ENCODE measurements around the gene GSTK1.
"Not testable (repeated sequence)": the region's sequence is repeated elsewhere in the genome, so short reads cannot be mapped to it uniquely, and the experiment has no call there.

Gene GSTK1

GRCh38 chr7:143279186-143280098 is 16.2 kb downstream of the GSTK1 start:
- no peak for FAIRE-seq

- no peak for FAIRE-seq
Measured at GRCh38 chr7:143280160-143280559, 16.9 kb downstream of the GSTK1 start.

- no peak for FAIRE-seq
Measured at GRCh38 chr7:143280566-143280965, 17.3 kb downstream of the GSTK1 start.

GRCh38 chr7:143281529-143281928 is 18.3 kb downstream of the GSTK1 start:
- FAIRE-seq = no peak

GRCh38 chr7:143282124-143282523 is 18.9 kb downstream of the GSTK1 start:
- no peak for FAIRE-seq

GRCh38 chr7:143283381-143283780 is 20.1 kb downstream of the GSTK1 start:
- FAIRE-seq = no peak

GRCh38 chr7:143284591-143285469 is 21.6 kb downstream of the GSTK1 start, which contains the start of gene TMEM139:
TSS of gene TMEM139 (plus strand) at chr7:143284958. CDS start at chr7:143285958, 1,000 bp downstream.
- no peak for FAIRE-seq

- FAIRE-seq = no peak
Measured at GRCh38 chr7:143285470-143285778, 22.2 kb downstream of the GSTK1 start.

GRCh38 chr7:143285806-143286521 is 22.7 kb downstream of the GSTK1 start:
- no peak for FAIRE-seq

- no peak for FAIRE-seq
Measured at GRCh38 chr7:143286522-143286890, 23.3 kb downstream of the GSTK1 start.

GRCh38 chr7:143287339-143287934 is 24.2 kb downstream of the GSTK1 start:
- FAIRE-seq = no peak

- no peak for FAIRE-seq
Measured at GRCh38 chr7:143287935-143288826, 24.9 kb downstream of the GSTK1 start, which contains the start of gene CASP2. TSS of gene CASP2 (plus strand) at chr7:143288351. CDS start at chr7:143288456, 105 bp downstream.

GRCh38 chr7:143288836-143289235 is 25.6 kb downstream of the GSTK1 start:
- FAIRE-seq = no peak

GRCh38 chr7:143289421-143289820 is 26.2 kb downstream of the GSTK1 start:
- no peak for FAIRE-seq

GRCh38 chr7:143289888-143290287 is 26.6 kb downstream of the GSTK1 start:
- FAIRE-seq = not testable (repeated sequence)

GRCh38 chr7:143290293-143290692 is 27.1 kb downstream of the GSTK1 start:
- no peak for FAIRE-seq

- FAIRE-seq = no peak
Measured at GRCh38 chr7:143292876-143293275, 29.6 kb downstream of the GSTK1 start.

GRCh38 chr7:143295870-143296269 is 32.6 kb downstream of the GSTK1 start:
- FAIRE-seq = no peak

- no peak for FAIRE-seq
Measured at GRCh38 chr7:143296686-143297085, 33.4 kb downstream of the GSTK1 start.

- FAIRE-seq = no peak
Measured at GRCh38 chr7:143299346-143299745, 36.1 kb downstream of the GSTK1 start.

- FAIRE-seq = no peak
Measured at GRCh38 chr7:143299840-143300239, 36.6 kb downstream of the GSTK1 start.

All from islet of Langerhans (tissue), 1 donor.